ENCODE results near the gene SCUBE1.

Gene SCUBE1

GRCh38 chr22:43169310-43170130, 173.7 kb downstream of the SCUBE1 start:
- DNase-seq = no peak

DNA sequence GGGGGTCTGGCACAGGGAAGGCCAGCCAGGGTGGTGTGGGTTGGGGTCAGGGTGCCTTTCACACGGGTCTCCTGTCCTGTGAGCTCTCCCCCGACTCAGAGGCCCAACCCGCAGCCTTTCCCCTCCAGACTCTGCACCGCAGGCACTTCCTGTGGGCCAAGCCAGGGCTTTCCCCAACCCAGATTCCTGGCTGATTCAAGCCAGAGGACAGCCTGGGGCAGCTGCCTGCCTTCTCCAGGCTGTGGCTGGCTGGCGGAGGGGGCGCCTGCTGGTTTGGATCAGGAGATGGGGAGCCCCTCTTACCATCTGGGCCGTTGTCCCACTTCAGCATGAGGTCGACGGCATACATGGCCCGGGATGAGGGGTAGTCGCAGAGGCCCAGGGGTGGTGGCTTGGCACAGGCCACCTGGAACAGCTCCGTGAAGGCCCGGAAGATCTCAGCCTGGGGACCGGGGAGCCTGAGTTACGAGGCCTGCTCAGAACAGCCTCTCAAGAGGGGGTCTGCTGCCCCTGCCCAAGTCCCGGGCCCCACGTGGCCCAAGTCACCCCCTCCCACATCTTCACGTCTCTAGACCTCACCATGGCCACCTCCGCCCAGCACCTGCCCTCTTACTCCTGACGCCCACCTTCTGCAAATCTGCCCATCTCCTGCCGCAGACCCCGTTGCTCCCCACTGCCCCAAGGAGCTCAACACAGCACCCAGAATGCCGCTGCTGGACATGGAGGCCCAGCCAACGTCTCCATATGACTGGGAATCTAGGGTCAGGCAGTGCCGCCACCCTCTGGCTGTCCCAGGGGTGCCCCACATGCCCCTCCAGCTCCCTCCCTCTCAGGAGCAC, 174.5 kb downstream of the SCUBE1 start:
- DNase-seq = no peak

GRCh38 chr22:43167001-43167589, 176.1 kb downstream of the SCUBE1 start:
- no peak for DNase-seq

DNA sequence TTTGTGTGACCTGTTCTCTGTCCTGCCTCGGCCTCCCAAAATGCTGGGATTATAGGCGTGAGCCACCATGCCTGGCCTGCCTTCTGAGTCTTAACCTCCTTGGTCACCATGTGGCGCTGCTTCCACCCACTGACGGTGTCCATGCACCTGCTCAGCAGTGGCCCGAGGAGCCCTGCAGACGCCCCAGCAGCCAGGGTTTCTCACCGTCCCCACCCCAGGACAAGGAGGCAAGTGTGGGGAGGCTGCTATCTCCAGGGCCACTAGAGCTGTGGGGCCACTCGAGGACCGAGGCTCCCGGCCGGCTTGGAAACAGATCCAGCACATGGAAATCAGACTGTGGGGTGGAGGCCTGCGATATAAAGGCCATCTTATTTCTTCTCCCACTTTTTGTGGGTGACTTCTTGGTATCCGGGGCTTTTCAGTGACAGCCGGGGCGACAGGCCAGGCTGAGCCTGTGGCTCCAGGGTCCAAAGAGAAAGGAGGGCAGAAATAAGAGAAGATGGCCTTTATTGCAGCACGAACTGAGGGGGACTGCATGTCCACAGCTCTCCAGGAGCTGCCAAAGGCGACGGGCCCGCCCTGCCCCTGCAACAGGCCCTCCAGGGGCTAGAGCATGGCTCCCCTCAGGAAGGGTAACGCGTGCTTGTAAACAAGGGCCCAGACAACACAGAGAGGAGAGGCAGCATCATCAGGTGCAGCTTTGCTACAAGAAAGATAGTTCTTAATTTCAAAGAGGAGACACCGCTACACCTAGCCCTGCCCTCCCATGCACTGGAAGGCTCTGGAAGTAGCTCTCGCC, 176.8 kb downstream of the SCUBE1 start:
- no peak for DNase-seq

- no peak for DNase-seq
These were observed 178.5 kb downstream of the SCUBE1 start for GRCh38 chr22:43164636-43165035.

DNA sequence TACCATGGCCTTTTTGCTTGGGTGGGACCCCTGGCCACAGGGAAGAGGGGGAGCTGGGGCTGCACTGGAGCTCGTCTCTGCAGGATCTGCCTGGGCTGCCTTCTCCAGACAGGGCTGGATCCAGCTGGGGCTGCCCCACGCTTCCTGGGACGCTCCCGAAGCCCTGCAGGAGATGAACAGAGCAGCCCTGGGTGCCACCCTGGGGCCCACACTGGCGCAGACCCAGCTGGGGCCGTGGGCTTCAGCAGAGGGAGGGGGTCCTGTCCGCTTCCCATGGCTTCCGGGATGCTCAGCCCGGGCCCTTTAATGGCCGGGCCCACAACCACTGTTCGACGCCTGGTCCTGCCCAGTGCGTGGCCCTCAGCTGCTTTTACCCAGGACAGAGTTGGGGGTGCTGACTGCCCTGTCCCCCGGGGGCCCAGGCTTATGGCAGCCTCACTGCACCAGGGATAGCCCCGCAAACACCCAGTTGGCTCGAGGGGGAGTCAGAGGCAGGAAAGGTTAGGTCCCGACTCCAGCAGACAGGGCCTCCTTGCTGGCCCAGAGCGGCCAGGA, 179.9 kb downstream of the SCUBE1 start:
- DNase-seq = no peak

- DNase-seq = no peak
These were observed 180.6 kb downstream of the SCUBE1 start for GRCh38 chr22:43162412-43163150.

DNA sequence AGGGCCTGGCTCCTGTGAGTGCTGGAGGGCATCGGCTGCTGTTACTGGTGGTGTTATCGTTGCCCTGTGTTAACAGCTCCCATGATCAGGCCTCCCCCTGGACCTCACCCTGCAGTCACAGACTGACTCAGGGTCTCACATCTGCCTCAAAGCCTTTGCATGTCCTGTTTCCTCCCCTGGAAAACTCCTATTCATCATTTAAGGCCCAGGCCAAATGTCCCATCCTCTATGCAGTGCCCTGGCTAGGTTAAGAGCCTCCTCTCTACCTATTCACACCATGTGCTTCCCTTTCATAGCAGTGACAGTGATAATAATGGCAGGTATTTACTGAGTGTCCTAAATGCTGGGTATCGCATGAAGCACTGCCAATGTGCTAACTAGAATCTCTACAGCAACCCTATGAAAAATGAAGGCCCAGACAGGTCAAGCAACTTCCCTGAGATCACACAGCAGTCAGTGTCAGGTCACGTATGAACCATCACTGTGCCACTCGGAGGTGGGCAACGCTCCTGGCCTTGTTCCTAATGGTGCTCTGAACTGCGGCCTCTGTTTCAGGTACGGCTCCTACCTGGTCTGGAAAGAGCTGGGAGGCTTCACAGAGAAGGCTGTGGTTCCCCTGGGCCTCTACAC, 182.6 kb downstream of the SCUBE1 start:
- no peak for DNase-seq

GRCh38 chr22:43159484-43160178, 183.5 kb downstream of the SCUBE1 start:
- DNase-seq = peak in 1 of 2 experiments; percentile 25

DNA sequence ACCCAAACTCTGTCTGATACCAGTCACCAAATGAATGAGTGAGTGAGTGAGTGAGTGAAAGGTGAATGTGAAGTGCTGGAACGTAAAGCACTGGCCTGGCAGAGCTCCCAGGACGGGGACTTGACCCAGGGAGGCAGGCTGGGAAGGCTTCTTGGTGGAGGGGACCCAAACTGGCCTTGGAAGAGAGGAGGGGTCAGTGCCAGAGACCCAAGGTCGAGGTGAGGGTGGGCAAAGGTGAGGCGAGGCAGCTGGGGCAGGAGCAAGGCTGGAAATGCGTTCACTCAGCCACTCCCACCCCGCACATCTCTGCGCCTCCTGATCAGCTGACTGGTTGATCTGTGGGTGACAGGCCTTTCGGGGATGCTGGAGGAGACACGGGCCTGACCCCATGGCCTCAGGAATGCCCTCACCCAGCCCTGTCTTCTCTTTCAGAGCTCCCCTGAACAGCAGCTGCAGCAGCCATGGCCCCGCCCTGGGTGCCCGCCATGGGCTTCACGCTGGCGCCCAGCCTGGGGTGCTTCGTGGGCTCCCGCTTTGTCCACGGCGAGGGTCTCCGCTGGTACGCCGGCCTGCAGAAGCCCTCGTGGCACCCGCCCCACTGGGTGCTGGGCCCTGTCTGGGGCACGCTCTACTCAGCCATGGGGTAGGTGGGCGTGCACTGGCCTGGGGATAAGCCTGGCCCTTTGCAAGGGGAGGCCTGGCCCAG, 184.2 kb downstream of the SCUBE1 start:
- no peak for DNase-seq

GRCh38 chr22:43157874-43158546, 185.2 kb downstream of the SCUBE1 start:
- no peak for DNase-seq

- no peak for DNase-seq
These were observed 186.8 kb downstream of the SCUBE1 start for GRCh38 chr22:43156413-43156812.

GRCh38 chr22:43155789-43156188, 187.4 kb downstream of the SCUBE1 start:
- DNase-seq = no peak

DNA sequence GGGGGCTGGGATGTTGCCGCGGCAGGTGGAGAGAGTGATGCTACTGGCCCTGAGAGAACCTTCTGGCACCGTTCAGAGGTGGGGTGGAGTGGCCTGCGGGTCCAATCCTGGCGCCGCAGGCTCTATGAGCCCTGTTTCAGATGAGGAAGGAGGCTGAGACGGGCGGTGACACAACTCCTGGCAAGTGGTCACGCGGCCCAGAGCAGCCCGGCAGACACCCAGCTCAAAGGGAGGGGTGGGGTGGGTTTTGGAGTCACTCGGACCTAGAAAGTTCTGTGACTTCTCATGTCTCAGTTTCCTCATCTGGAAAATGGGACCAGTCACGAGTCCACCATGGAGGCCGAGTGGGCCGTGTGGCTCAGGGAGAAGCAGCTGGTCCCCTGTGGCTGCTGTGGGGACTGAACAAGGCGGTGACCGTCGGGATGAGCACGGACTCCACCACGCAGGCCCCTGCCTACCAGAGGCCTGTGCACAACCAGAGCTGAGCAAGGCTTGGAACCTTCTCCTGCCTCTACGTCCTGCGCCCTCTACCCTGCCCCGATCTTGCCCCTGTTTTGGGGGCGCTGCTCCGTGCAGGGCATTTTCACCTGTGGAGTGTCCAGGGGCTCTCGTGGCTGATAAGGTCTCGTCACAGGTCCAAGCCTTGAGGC, 188.2 kb downstream of the SCUBE1 start:
- DNase-seq = no peak

DNA sequence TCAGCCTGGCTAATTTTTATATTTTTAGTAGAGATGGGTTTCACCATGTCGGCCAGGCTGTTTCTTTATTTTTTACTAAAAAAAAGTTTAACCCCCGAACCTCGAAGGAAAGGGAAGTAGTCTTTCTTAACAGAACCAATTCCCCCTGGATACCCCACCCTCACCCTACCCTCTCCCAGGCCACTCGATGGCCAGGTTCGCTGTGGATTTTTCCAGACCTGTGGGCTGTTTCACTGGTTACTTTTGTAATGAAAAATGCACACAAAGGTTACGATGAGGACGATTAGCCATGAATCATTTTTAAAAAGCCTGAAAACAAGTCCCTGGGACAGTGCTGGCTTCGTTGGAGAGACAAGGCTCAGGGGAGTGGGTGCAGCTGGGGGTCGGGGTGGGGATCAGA, 189.3 kb downstream of the SCUBE1 start:
- DNase-seq = no peak

GRCh38 chr22:43152357-43153071, 190.7 kb downstream of the SCUBE1 start:
- DNase-seq = peak; percentile 41 to 67

- DNase-seq = no peak
These were observed 191.2 kb downstream of the SCUBE1 start for GRCh38 chr22:43152003-43152356.

Data from NCI-H2081 (cell line).